GM13976 (cell line): ENCODE results near the gene ENTR1.

ENCODE experiments used
- DNase-seq: peaks from one replicate; pipeline ENCODE4 v3.0.0; 2012; ENCODE audit warnings: low spot score
- in situ Hi-C: fragments of 300-500 bp; cut with MboI; formaldehyde crosslinking; loops from one replicate; pipeline ENCODE4 v1.12.0; 2022; ENCODE audit warnings: low sequenced_read_pairs, mixed read lengths, inconsistent platforms; ENCODE audit not compliant: unreplicated experiment
- TF ChIP-seq, protein P1 (sequence below): IDR thresholded peaks from 2 replicates; pipeline ENCODE4 v1.5.1; 2012; ENCODE audit warnings: borderline replicate concordance, mild to moderate bottlenecking; ENCODE audit not compliant: insufficient read depth; ENCODE audit errors: extremely low read depth, missing control alignments, control extremely low read depth

Gene ENTR1

DNA sequence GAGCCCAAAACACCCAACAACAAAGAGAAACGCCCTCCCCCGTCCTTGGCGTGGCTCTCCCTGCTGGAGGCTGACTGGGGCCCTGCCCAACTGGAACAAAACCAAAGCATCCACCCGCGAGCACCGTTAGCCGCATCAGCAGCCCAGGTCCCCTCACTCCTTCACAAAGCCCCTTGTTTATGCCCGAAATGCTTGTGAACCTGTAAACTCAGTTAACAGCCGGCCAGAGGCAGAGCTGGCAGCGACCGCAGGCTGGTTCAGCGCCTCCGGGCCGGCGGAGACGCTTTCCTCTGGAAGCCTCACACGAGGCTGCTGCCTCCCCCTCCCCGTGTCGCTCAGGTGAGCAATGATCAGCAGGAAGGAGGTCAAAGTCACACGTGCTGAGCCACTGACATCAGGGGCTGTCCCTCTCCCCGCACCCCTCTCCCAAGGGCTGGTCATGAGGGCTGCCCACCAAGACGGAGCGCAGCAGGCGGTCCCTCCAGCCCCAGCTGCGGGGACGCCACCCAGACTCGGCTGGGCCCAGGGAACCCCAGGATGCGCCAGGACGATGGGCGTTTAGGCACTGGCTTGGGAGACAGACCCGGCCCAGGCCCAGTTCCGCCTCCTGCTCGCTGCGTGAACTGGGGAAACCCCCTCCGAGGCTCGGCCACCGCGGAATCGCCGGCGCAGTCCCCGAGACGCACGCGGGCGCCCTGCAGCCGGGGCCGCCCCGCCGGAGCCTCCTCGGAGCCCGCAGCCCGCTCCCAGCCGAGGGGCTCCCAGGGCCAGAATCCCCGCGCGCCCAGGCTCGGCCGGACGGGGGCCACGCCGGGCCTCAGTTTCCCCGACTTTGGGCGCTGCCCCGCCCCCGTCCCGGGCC, 11.0 kb downstream of the ENTR1 start:
- TF ChIP-seq, protein P1, sequence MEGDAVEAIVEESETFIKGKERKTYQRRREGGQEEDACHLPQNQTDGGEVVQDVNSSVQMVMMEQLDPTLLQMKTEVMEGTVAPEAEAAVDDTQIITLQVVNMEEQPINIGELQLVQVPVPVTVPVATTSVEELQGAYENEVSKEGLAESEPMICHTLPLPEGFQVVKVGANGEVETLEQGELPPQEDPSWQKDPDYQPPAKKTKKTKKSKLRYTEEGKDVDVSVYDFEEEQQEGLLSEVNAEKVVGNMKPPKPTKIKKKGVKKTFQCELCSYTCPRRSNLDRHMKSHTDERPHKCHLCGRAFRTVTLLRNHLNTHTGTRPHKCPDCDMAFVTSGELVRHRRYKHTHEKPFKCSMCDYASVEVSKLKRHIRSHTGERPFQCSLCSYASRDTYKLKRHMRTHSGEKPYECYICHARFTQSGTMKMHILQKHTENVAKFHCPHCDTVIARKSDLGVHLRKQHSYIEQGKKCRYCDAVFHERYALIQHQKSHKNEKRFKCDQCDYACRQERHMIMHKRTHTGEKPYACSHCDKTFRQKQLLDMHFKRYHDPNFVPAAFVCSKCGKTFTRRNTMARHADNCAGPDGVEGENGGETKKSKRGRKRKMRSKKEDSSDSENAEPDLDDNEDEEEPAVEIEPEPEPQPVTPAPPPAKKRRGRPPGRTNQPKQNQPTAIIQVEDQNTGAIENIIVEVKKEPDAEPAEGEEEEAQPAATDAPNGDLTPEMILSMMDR, result no peak
- in situ Hi-C loops, result no loop called here
- peak; percentile 71 for DNase-seq

DNA sequence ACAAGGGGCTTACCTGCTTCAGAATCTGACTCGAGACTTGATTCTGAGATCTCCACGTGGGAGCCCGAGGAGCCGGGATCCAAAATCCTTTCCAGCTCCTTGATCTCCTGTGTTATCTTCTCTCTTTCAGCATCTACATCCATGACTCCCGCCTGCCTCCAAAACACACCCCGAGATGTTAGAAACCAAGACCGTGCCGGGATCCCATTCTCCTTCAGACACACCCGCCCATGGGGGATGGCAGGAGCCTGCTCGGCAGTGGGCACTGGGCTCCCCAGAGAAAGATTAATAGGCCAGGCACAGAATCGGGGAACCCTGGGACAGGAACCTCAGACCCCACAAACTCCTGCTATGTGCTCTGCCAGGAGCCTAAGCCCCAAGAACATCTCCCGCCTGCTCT, 12.1 kb downstream of the ENTR1 start:
- no peak for DNase-seq
- TF ChIP-seq, protein P1, result no peak
- in situ Hi-C loops, result no loop called here

- in situ Hi-C loops, result no loop called here
- no peak for DNase-seq
- TF ChIP-seq, protein P1, result no peak
These were observed 12.8 kb downstream of the ENTR1 start for GRCh38 chr9:136397643-136398042.

DNA sequence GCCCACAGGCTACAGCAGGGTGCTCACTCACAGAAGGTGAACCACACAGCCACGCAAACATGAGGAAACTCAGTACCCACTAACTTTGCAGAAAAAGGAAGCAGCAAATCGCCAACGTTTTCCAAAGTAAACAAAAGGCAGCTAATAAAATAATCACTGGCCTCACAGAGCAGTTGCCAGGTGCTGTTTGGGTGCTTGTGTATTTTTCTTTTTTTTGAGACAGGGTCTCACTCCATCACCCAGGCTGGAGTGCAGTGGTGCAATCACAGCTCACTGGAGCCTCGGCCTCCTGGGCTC, 14.2 kb downstream of the ENTR1 start:
- TF ChIP-seq, protein P1, result no peak
- in situ Hi-C loops, result no loop called here

GRCh38 chr9:136395345-136396218, 14.8 kb downstream of the ENTR1 start:
- TF ChIP-seq, protein P1, result no peak

More for the DNA sequence above, 14.2 kb downstream of the ENTR1 start:
- DNase-seq, result no peak

GRCh38 chr9:136395020-136395340, 15.4 kb downstream of the ENTR1 start:
- in situ Hi-C loops, result no loop called here
- DNase-seq, result no peak
- TF ChIP-seq, protein P1, result no peak

More at GRCh38 chr9:136395345-136396218, 14.8 kb downstream of the ENTR1 start:
- no peak for DNase-seq
- in situ Hi-C loops, result no loop called here
